ENCODE results near the gene RNF144B.
A peak's percentile ranks its signal among the peaks of the same experiment; 100 is the strongest.

RNF144B gene

DNA sequence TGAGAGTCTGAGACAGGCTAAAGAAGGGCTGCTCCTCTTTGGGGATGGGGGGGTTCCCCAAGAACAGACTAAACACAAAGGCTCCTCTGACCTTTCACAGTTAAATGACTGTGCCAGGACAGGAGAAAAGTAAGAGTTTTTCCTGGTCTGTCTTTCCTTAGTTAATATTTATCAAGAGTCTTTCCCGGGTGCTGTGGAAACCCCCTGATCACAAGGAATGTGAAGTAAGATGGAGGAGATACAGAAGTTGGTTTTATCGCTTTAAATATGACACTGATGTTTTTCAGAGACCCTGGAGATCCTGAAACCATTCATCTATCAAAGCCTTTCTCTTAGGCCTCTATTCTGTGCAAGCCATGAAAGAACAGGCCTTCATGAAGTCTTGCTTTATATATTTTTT, 105.8 kb downstream of the RNF144B start:
- no peak for DNase-seq

DNA sequence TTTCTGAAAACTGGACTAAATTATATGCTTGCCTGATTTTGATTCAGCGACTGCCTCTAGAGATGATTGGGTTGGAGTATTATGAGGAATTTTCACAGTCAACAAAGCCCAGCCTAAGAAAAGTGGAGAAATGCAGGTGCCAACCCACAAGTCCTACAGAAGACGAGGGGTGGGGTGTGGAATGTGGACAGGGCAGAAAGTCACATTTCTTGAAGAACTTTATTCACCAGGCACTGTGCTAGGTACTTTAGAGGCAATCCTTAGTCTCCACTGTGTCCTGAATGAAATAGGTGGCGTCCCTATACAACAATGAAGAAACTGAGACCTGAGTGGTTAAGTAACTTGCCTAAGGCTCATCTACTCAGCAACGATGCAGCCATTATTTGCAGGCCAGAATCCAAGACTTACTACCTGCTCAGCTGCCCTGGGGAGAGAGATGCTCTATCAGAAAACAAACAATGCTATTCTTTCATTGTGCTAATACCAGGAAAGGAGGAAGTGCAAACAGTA, 106.3 kb downstream of the RNF144B start:
- no peak for DNase-seq

DNA sequence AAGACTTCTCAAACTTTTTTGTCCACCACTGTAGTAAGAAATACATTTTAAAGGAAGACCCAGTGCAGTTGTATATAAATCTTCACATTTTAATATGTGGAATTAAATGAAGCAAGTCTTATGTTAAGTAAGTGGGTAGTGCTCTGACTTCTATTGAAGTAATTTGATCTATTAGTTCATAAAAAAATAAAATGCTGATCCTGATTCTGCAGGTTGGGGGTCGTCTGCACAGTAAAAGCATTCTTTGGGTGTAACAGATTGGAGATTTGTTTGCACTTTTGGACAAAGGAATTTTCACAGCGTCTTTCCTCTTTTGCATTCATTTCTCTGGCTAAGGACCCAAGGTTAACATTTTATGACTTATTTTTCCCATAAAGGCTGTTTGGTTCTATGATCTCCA, 106.8 kb downstream of the RNF144B start:
- DNase-seq: no peak

DNA sequence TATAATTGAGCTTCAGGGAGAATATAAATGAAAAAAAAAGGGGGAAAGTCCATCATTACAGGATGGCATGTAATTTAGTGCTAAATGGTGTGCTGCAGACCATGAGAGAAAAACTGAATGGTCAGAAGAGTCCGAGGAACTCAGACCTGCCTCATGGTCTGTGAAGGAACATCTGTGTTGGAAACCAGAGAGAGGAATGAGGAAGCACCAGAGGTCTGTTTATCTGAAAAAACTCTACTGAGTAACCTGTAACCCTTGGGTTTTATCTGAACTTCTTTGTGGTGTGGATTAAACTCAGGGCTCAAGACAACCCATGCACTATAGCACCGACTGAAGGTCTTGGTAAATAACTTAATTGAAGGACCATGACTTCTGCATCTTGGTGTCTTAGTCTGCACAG, 108.1 kb downstream of the RNF144B start:
- DNase-seq: no peak

DNA sequence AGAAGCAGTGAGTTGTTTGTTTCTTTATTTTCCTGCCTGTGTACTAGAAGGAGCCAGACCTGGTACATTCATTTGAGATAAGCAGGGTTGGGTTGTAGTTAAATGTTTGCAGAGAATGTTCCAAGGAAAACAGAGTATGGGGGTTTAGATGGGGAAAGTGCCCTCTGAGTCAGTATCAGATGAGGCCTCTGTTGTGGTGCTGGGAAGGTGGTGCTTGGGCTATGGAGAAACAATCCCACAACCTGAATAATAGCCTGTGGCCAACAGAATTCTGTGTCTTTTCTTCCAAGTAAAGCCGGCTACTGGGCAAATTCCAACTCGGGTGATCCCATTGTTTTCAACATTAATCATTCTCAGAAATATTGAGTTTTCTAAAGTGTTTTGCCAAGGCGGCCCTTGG, 109.3 kb downstream of the RNF144B start:
- no peak for DNase-seq

DNA sequence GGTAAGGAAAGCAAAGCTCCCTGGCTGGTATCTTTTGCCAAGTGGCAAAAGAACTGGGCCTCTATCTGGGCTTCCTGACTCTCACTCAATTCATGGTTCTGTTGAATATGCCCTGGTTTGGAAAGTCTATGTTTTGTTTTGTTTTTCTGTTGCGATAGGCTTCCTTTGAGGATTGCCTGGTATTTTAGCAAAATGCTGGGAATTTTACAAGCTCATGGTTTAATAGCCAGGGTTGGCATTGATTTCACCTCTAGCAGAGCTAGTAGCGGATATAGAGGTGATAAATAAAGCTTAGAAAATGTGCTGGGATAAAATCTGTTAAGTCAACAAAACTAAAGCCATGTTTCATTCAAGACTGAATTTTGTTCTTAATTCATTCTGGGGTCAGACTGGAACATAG, 109.9 kb downstream of the RNF144B start:
- no peak for DNase-seq

DNA sequence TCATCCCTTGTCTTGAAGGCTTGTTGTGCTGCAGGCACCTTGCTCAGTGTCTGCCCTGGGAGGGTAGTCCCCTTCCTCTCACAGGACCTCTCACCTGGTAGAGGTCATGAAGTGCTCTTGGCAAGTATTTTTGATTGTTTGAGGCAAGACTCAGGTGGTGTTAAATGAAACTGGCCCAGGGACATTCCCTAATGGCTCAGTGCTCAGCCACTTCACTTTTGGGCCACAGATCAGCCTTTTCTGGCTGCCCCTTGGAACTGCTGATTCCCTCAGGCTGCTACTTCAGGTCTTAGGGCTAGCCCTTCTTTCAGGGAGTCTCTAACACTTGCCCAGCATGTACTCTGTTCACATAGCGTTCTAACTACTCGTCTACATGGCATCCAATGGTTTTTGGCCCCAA, 111.3 kb downstream of the RNF144B start:
- no peak for DNase-seq

DNA sequence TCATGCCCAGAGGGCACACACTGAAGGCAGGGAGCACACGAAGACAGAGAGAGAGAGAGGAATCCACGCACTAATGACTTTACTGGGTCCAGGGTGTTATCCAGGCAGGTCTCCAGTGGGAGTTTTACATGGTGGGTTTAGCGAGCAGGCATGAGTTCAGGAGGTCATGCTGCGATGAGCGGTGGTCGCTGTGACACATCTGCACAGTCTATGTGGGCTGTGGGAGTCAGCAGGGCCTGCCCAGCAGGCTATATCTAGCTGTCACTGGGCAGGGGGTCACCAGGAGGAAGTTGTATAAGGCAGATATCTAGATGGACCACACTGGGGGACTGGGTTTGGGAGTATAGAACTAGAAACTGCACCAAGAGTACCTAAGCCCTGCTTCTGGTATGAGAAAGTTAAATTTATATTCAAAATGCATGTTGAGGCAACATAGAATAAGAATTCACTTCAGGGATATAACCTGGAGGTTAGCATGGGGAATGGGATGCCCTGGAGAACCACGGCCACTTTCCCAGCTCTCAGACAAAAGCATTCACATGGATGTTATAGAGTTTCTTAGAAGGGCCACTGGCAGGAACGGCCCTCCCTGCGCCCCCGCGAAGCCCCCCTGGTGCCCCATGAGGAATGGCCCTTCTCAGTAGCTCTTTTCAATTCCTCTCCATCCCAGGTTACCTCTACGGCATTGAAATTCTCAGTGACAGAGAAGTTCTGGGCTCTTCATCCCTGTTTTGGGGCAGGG, 113.9 kb downstream of the RNF144B start:
- DNase-seq: no peak

DNA sequence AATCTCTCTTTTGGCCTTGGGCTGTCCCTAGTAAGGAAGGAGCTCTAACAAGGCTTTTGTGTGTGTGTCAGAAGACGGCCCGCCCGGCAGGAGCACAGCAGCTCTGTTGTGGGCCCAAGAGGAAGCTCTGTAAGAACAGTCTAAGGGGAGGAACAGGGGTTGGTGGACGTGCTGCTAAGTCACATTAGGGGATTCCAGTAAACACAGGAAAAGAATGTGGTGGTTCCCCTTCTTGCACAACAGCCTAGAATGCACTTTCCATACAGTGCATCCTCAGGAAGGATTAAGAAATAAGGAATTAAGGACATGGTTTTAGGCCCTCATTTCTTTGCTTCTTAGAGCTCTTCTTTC, 114.5 kb downstream of the RNF144B start:
- DNase-seq: peak; percentile 8 to 73

DNA sequence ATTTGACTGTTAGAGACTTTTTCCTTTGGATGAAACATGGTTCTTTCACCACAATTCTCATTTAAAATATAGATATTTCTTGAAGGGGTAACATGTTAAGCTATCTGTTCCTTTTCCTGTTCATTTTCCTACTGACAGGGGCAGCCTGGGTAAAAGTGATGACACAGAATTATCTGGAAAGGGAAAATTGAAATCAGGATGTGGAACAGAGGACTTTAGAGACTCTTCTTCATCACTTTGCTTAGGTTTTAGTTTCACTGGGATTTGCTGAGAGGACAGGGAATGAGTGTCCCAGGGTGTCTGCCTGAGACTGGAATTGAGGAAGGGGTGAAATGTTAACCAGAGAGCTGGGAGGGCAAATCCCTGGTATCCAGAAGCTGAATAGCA, 116.0 kb downstream of the RNF144B start:
- DNase-seq: no peak

DNA sequence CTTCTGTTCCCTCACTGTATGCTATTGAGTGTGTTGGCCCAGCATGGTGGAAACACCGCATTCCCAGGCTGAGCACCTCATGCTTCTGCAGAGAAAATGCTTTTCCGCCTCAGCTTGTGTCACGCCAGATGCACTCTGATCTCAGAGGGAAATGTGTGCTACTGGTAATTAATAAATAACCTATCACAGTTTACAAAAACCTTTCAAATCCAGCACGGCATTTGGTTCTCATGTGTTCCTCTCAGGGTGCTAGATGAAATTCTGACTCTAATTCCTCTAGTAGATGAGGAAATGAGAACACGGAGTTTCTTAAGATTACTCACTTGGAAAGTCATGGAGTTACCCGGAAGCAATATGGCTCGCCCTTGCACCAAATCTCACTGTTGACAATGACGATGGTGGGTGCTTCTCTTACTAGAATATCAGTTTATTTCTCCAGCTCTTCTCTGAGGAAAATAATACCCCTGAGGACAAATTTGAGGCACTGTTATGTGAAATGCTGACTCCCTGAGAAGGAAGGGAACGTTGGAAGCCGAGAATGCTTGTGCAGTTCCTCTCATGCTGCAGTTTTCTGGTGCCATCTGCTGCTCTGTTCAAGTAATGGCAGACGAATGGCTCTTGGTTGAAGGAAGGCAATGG, 116.6 kb downstream of the RNF144B start:
- DNase-seq: peak; percentile 52 to 55

DNA sequence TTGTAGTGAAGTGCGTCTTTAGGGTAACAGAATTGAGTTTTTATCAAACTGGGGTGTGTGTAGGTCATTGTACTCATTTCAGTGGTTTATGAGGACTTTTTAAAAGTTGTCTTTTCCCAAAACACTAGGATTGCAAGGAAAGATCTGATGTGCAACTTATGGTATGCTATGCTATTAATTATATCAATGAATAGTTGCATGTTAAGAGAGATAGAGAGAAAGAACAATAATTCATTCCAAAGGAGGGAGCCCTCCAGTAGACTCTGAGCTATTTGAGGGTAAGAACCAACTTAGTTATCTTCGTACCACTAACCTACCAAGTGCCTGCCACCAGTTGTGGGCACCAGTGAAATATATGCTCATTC, 117.1 kb downstream of the RNF144B start:
- no peak for DNase-seq

DNA sequence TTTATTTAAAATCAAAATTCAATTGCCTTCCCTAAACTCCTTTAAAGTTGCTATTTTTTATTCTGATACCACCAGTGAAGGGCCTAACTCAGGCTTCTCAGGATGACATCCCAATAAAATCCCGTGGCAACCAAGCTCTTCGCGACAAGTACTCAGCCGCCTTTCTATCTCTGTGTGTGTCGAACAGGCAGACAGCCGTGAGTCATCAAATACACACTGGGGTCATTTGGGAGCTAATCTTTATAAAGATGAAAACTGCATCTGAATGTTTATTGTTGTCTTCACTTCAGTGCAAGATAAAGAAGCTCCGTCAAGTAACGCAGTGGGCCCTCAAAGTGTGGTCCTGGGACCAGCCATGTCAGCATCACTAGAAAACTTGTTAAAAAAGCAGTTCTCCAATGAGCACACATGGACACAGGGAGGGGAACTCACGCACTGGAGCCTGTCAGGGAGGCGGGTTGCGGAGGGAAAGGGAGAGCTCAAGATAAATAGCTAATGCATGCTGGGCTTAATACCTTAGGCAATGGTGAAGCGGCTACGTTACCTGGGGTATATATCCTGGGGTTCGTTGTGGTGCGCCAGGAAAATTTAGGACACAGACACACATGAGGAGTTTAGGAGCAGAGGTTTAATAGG, 119.3 kb downstream of the RNF144B start:
- no peak for DNase-seq

DNA sequence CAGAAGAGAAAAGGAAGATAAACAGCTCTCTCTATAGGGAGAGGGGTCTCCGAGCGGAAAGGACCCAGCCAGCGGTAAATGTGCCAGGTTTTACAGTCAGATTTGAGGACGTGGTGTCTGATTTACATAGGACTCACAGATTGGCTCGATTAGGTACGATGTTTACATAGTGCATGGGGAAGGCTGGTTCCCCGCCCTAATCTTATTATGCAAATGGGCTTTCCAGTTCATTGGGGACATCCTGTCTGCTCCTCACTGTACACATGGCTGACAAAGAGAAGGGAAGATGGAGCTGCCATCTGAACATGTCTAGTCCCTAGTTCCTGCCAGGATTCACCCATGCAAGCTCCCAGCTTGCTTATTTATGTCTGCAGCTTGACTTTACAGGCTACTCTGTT, 119.9 kb downstream of the RNF144B start:
- no peak for DNase-seq

DNA sequence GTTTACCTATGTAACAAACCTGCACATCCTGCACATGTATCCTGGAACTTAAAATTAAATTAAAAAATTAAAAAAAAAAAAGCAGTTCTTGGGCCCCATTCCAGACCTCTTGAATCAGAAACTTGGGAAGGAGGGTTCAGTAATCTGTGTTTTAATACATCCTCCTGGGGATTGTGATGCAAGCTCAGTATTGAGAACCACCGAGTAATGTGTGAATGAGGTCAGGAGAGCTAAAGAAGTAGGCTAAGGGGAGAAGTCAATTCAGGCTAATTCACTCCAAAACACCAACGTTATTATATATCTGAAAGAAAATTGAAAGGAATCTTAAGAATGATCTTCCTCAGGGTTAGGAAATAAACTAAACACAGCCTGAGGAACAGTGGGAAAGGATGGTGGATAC, 120.4 kb downstream of the RNF144B start:
- no peak for DNase-seq

DNA sequence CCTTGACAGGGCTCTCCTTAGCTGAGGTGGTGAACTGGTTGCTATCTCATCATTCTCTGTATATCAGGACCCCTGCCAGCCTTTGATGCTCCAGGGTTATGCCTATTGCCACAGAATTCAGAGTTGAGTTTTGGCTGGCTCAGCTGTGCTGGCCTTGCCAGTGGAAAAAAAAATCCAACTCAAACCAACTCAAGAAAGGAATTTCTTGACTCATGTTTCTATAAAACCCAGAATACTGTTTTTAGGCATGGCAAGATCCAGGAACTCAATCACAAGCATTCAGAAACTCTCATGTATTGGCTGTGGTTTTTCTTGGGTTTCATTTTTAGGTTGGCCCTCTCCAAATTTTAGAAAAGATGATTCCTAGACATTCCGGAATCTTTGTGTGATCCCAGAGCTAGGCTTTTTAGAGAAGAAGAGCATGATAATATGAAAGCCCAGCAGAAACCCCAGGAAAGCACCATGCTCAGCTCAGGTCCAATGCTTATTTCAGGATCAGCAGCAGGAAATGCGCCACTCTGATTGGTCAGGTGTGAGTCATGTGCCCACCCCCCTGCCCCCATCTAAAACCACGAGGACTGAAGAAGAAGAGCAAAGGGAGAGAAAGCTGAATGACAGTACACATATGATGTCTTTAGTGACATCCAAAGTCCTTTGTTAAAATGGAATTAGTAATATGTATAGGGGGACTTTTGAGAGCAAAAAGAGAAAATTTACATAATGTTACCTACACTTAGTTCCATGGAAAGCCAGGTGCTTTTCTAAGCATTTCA, 122.9 kb downstream of the RNF144B start:
- no peak for DNase-seq

DNA sequence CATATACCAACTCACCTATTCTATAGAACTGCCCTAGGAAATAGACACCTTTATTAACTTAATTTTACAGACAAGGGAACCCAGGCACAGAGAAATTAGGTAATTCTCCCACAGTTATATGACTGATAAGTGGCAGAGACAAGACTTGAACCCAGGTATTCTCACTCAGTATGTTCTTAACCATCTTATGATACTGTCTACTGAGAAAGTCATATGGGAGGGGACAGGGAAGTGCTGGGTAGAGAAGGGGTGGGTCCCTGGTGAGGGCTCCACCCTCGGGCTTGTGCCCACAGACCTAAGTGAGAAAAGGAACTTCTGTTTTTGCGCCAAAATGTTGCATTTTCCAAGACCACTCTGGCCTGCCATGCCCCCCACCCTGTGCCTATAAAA, 123.5 kb downstream of the RNF144B start:
- DNase-seq: no peak

DNA sequence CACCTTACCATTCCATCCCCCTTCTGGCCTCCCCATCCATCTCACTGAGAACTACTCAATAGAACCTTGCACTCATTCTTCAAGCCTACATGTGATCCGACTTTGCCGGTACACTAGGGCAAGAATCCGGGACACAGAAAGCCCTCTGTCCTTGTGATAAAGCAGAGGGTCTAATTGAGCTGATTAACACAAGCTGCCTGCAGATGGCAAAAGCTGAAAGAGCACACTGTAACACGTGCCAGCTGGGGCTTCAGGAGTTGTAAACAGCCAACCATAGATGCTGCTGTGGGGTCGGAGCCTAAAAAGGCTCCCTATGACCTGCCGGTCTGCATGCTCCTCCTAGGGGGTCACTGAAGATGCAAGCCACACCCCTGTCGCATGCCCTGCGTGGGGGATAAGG, 124.1 kb downstream of the RNF144B start:
- DNase-seq: no peak

DNA sequence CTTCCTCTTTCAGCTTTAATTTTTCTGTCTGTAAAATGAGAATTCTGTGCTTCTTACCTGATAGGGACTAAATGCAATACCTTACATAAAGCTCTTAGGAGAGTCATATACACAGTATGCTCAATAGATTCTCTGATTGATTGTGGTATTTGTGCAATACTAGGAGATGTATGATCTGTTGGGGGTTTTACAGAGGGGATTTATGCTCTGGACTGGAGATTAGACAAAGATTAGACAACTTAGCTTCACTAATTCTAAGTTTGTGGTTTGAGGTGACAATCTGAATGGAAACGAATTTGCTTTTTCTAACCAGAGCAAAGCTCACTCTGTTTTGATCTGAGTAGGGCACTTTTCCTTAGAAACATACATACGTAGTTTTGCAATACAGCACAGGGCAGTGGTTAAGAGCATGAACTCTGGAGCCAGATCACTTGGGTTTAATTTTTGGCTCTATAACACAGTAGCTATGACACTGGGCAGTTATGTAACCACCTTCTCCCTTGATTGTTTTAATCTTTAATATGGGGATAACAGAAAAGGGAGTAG, 126.2 kb downstream of the RNF144B start:
- DNase-seq: no peak

DNA sequence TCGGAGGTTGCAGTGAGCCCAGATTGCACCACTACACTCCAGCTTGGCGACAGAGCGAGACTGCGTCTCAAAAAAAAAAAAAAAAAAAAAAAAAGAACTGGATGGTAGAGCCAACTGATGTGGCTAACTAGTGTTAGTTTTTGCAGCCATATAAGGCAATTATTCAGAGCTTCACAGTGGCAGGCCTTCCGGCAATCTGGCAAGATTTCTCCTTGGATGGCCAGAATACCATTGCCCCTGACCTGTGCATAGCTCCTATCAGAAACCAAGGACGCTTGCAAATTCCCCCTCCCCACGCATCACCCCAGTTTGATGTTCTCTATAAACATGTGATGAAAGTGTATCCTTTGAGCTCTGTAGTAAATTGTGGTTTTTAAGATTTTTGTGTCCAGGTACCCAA, 127.0 kb downstream of the RNF144B start:
- no peak for DNase-seq

DNA sequence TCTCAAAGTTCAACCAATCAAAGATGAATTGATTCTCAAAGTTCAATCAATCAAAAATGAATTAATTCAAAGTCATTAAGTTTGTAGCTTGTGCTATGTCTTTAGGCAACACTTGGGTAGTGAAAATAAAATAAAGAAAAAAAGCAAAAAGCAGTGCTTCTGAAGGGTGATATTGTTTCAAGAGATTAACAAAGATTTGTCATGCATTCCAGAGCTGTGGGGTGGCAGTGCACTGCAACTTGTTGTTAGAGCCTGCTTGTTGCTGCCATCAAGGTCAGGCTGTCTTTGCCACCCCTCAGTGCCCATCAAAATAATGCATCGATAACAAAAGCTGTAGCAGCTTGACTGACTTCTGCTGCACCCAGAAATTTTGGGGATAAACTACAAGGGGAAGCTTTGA, 128.6 kb downstream of the RNF144B start:
- no peak for DNase-seq
